ENCODE data around the gene RTCA.
"Not testable (repeated sequence)": the region's sequence is repeated elsewhere in the genome, so short reads cannot be mapped to it uniquely, and the experiment has no call there.

The RTCA gene

GRCh38 chr1:100328133-100328532 is 62.1 kb downstream of the RTCA start:
- Histone ChIP-seq H3K27ac (replicated peaks) (no peak overlapping the region), H3K27me3 (ENCODE audit: insufficient read depth, poor library complexity, severe bottlenecking) (no peaks in the 10 kb centered on the region), H3K4me3 (replicated peaks; ENCODE audit: insufficient read depth, low read length) (no peak overlapping the region)
- peak; percentile 32 for DNase-seq (ENCODE audit: low read depth in 1 of 2, low spot score in 1 of 2)
- TF ChIP-seq GABPA (IDR thresholded peaks at IDR 0.05; ENCODE audit: low read depth) (no peak), SPI1 (IDR thresholded peaks at IDR 0.05; ENCODE audit: borderline replicate concordance, low read depth) (peak; percentile 93)

- not testable (repeated sequence) for H3K27ac ChIP-seq (replicated peaks); H3K4me3 ChIP-seq (replicated peaks; ENCODE audit: insufficient read depth, low read length); H3K27me3 ChIP-seq (ENCODE audit: insufficient read depth, poor library complexity, severe bottlenecking); DNase-seq (ENCODE audit: low read depth in 1 of 2, low spot score in 1 of 2)
These were observed 65.1 kb downstream of the RTCA start for GRCh38 chr1:100331146-100331545.

GRCh38 chr1:100332331-100332730 is 66.3 kb downstream of the RTCA start:
- DNase-seq (ENCODE audit: low read depth in 1 of 2, low spot score in 1 of 2), result no peak
- no peaks in the 10 kb centered on the region for H3K27me3 ChIP-seq (ENCODE audit: insufficient read depth, poor library complexity, severe bottlenecking)
- no peak overlapping the region for H3K4me3 ChIP-seq (replicated peaks; ENCODE audit: insufficient read depth, low read length)
- TF ChIP-seq SPI1 (IDR thresholded peaks at IDR 0.05; ENCODE audit: borderline replicate concordance, low read depth), result no peak
- TF ChIP-seq REST (IDR thresholded peaks at IDR 0.05; ENCODE audit: insufficient replicate concordance, low read depth), result no peak
- no peak for TF ChIP-seq GABPA (IDR thresholded peaks at IDR 0.05; ENCODE audit: low read depth)
- TF ChIP-seq POLR2AphosphoS5 (IDR thresholded peaks at IDR 0.05; ENCODE audit: low read depth), result no peak
- TF ChIP-seq CTCF (IDR thresholded peaks at IDR 0.05; ENCODE audit: insufficient read depth, low read length), result no peak
- H3K27ac ChIP-seq (replicated peaks), result no peak overlapping the region

- TF ChIP-seq GABPA (IDR thresholded peaks at IDR 0.05; ENCODE audit: low read depth) (no peak), REST (IDR thresholded peaks at IDR 0.05; ENCODE audit: insufficient replicate concordance, low read depth) (no peak), SPI1 (IDR thresholded peaks at IDR 0.05; ENCODE audit: borderline replicate concordance, low read depth) (no peak), POLR2AphosphoS5 (IDR thresholded peaks at IDR 0.05; ENCODE audit: low read depth) (no peak), CTCF (IDR thresholded peaks at IDR 0.05; ENCODE audit: insufficient read depth, low read length) (no peak)
- no peak for DNase-seq (ENCODE audit: low read depth in 1 of 2, low spot score in 1 of 2)
- H3K27ac ChIP-seq (replicated peaks), result no peak overlapping the region
- H3K27me3 ChIP-seq (ENCODE audit: insufficient read depth, poor library complexity, severe bottlenecking), result no peaks in the 10 kb centered on the region
- H3K4me3 ChIP-seq (replicated peaks; ENCODE audit: insufficient read depth, low read length), result no peak overlapping the region
These were observed 69.4 kb downstream of the RTCA start for GRCh38 chr1:100335436-100335835.

GRCh38 chr1:100337878-100338277 is 71.9 kb downstream of the RTCA start:
- not testable (repeated sequence) for DNase-seq (ENCODE audit: low read depth in 1 of 2, low spot score in 1 of 2); H3K4me3 ChIP-seq (replicated peaks; ENCODE audit: insufficient read depth, low read length); H3K27me3 ChIP-seq (ENCODE audit: insufficient read depth, poor library complexity, severe bottlenecking); H3K27ac ChIP-seq (replicated peaks)

GRCh38 chr1:100339735-100340134 is 73.7 kb downstream of the RTCA start:
- H3K27ac ChIP-seq (replicated peaks); DNase-seq (ENCODE audit: low read depth in 1 of 2, low spot score in 1 of 2); H3K27me3 ChIP-seq (ENCODE audit: insufficient read depth, poor library complexity, severe bottlenecking); H3K4me3 ChIP-seq (replicated peaks; ENCODE audit: insufficient read depth, low read length): not testable (repeated sequence)

All from HL-60 (cell line).